ENCODE results near the gene TMEM250. TPM values are rescaled to one million over a fixed set of nuclear protein-coding genes. Genes with fewer than 3 reads are reported as not detected.
A peak's percentile ranks its signal among the peaks of the same experiment; 100 is the strongest.

The TMEM250 gene
- total and polyA plus RNA-seq, 4 donors = 6.7 to 19.5 (median 17.2) TPM

GRCh38 chr9:136119883-136120393, 1.3 kb upstream of the TMEM250 start:
- H3K36me3 ChIP-seq (ENCODE audit: control insufficient read depth in 4 of 4, insufficient read depth in 3 of 4, low read depth in 1 of 4, low read length in 3 of 4) = peaks cover 0 to 5% (median 3%) of the 10 kb centered on the region in 4 donors
- H3K27me3 ChIP-seq (ENCODE audit: control insufficient read depth in 4 of 4, insufficient read depth in 4 of 4, low read length in 3 of 4) = no peaks in the 10 kb centered on the region
- 34% methylated on average over 11 of the region's 11 CpGs for WGBS
- peak overlapping the region; percentile 71 to 95 for H3K27ac ChIP-seq (ENCODE audit: low read depth in 1 of 2, low read length in 2 of 2)
- DNase-seq (ENCODE audit: low spot score) = no peak
- no peaks in the 10 kb centered on the region for H3K9me3 ChIP-seq (ENCODE audit: control insufficient read depth in 4 of 4, low read length in 3 of 4)
- TF ChIP-seq SP1 (IDR thresholded peaks at IDR 0.05) (peak; percentile 5), RXRA (IDR thresholded peaks at IDR 0.05) (peak in 1 of 2 donors; percentile 12), FOXA1 (IDR thresholded peaks at IDR 0.05) (no peak), YY1 (IDR thresholded peaks at IDR 0.05) (peak; percentile 4)
- H3K9ac ChIP-seq (ENCODE audit: low read depth in 1 of 2, low read length in 2 of 2) = peak overlapping the region in 1 of 2 donors; percentile 48
- peak overlapping the region in 1 of 3 donors; percentile 93 for H3K4me3 ChIP-seq (ENCODE audit: low read depth in 1 of 3, low read length in 3 of 3)
- peaks cover 10 to 37% (median 27%) of the 10 kb centered on the region in 4 donors for H3K4me1 ChIP-seq (ENCODE audit: control insufficient read depth in 4 of 4, insufficient read depth in 4 of 4, low read length in 3 of 4)

- peak overlapping the region; percentile 63 to 93 (median 65) for H3K4me3 ChIP-seq (ENCODE audit: low read depth in 1 of 3, low read length in 3 of 3)
- H3K36me3 ChIP-seq (ENCODE audit: control insufficient read depth in 4 of 4, insufficient read depth in 3 of 4, low read depth in 1 of 4, low read length in 3 of 4) = peaks cover 0 to 5% (median 3%) of the 10 kb centered on the region in 4 donors
- H3K27ac ChIP-seq (ENCODE audit: low read depth in 1 of 2, low read length in 2 of 2) = peak overlapping the region; percentile 71 to 95
- no peak overlapping the region for H3K9ac ChIP-seq (ENCODE audit: low read depth in 1 of 2, low read length in 2 of 2)
- DNase-seq (ENCODE audit: low spot score) = peak; percentile 71
- TF ChIP-seq ATF3 (IDR thresholded peaks at IDR 0.05) (no peak), SP1 (IDR thresholded peaks at IDR 0.05) (peak; percentile 96), REST (IDR thresholded peaks at IDR 0.05) (peak; percentile 53), YY1 (IDR thresholded peaks at IDR 0.05) (peak; percentile 81), EGR1 (IDR thresholded peaks at IDR 0.05; ENCODE audit: low read depth in 2 of 2) (no peak), HNF4A (conservative IDR thresholded peaks at IDR 0.05) (peak; percentile 96), FOXA2 (IDR thresholded peaks at IDR 0.05) (no peak), JUND (IDR thresholded peaks at IDR 0.05) (peak in 1 of 2 donors; percentile 29), RAD21 (IDR thresholded peaks at IDR 0.05) (peak in 1 of 2 donors; percentile 63), FOXA1 (IDR thresholded peaks at IDR 0.05) (no peak), NR2F2 (IDR thresholded peaks at IDR 0.05) (peak; percentile 20), TAF1 (conservative IDR thresholded peaks at IDR 0.05) (no peak), HNF4G (IDR thresholded peaks at IDR 0.05) (peak; percentile 90), CTCF (IDR thresholded peaks at IDR 0.05; ENCODE audit: low read depth, low read length, missing input control) (no peak), MAX (IDR thresholded peaks at IDR 0.05) (no peak), GABPA (IDR thresholded peaks at IDR 0.05 in 1 of 2, conservative IDR thresholded peaks at IDR 0.05 in 1 of 2) (peak in 1 of 2 donors; percentile 42), RXRA (IDR thresholded peaks at IDR 0.05) (peak; percentile 83 to 93), ZBTB33 (IDR thresholded peaks at IDR 0.05) (no peak)
- H3K4me1 ChIP-seq (ENCODE audit: control insufficient read depth in 4 of 4, insufficient read depth in 4 of 4, low read length in 3 of 4) = peaks cover 10 to 37% (median 27%) of the 10 kb centered on the region in 4 donors
- no peaks in the 10 kb centered on the region for H3K27me3 ChIP-seq (ENCODE audit: control insufficient read depth in 4 of 4, insufficient read depth in 4 of 4, low read length in 3 of 4)
- H3K9me3 ChIP-seq (ENCODE audit: control insufficient read depth in 4 of 4, low read length in 3 of 4) = no peaks in the 10 kb centered on the region
- WGBS = 2% methylated on average over 64 of the region's 64 CpGs
Observed at GRCh38 chr9:136119061-136119882, 597 bp upstream of the TMEM250 start.

Data from liver (tissue), 9 donors.